Testis (tissue), 3 donors: ENCODE measurements around the gene EEF1A2. TPM values are rescaled to one million over a fixed set of nuclear protein-coding genes. Genes with fewer than 3 reads are reported as not detected.

Experiments used
- DNase-seq: peaks from one replicate; pipeline ENCODE4 v3.0.0-alpha.2; 2019
- H3K27ac ChIP-seq, 2 donors: fragments of 200-600 bp; sonication (generic); one replicate each; pipeline ENCODE4 v1.5.1; 2019
- H3K27me3 ChIP-seq: fragments of 200-600 bp; sonication (generic); one replicate; pipeline ENCODE4 v1.5.1; 2019
- H3K36me3 ChIP-seq: fragments of 200-600 bp; sonication (generic); one replicate; pipeline ENCODE4 v1.5.1; 2017; ENCODE audit warnings: low read depth; ENCODE audit errors: missing control alignments
- H3K4me1 ChIP-seq: fragments of 200-600 bp; sonication (generic); one replicate; pipeline ENCODE4 v1.5.1; 2019
- H3K4me3 ChIP-seq, 2 donors: fragments of 200-600 bp; sonication (generic); one replicate each; pipeline ENCODE4 v1.5.1; 2017 to 2019
- H3K9me3 ChIP-seq: fragments of 200-600 bp; sonication (generic); one replicate; pipeline ENCODE4 v1.5.1; 2017
- CTCF ChIP-seq, 3 experiments: fragments of 450-650 bp in 2 of 3; fragments of 200-600 bp in 1 of 3; sonication (generic) in 1 of 3; IDR thresholded peaks; one replicate each; pipeline ENCODE4 v1.5.1; 2016 to 2019; ENCODE audit warnings: antibody characterized with exemption in 3 of 3, mild to moderate bottlenecking in 2 of 3, moderate library complexity in 1 of 3
- POLR2A ChIP-seq: fragments of 450-650 bp; IDR thresholded peaks from one replicate; pipeline ENCODE4 v1.6.1; 2017; ENCODE audit warnings: antibody characterized with exemption, mild to moderate bottlenecking, moderate library complexity
- WGBS, 2 donors: methylation state at CpG; one replicate each; pipeline ENCODE4 v1.1.5; 2018; 5-methylcytosine and 5-hydroxymethylcytosine counted together
- intact Hi-C: fragments of 100-400 bp; cut with DNase I; formaldehyde crosslinking; loops from one replicate; pipeline ENCODE4 v1.15.1; 2023; ENCODE audit warnings: low total_unique reads
- polyA plus RNA-seq: library from polyadenylated mRNA; stranded (reverse); fragments of 350-450 nt; fragmentation: Illumina TruSeq; extraction: RNeasy Lipid Tissue Mini Kit (QIAGEN cat#74804); gene quantifications from one replicate; pipeline ENCODE4 v1.2.3, GENCODE V29; 2014; ENCODE audit warnings: low read depth, low replicate concordance; ENCODE audit not compliant: insufficient read depth
- total RNA-seq, 2 donors: library from RNA; depleted of rRNA; stranded (reverse); fragments of >200 nt; gene quantifications; one replicate each; pipeline ENCODE4 v1.2.3, GENCODE V29; 2016

The EEF1A2 gene
- total and polyA plus RNA-seq, 3 donors from 2014 or later, result 9.8 to 19.1 (median 15.9) TPM

GRCh38 chr20:63443606-63444395 lies 55.1 kb downstream of the EEF1A2 start:
- intact Hi-C loops, result no loop called here
- Histone ChIP-seq H3K27me3 (no peaks in the 10 kb centered on the region), H3K27ac (no peak overlapping the region), H3K4me1 (no peaks in the 10 kb centered on the region), H3K36me3 (no peaks in the 10 kb centered on the region), H3K4me3 (no peak overlapping the region), H3K9me3 (no peaks in the 10 kb centered on the region)
- DNase-seq, result no peak
- TF ChIP-seq CTCF (IDR thresholded peaks at IDR 0.05), result no peak
- no peak for TF ChIP-seq POLR2A
- 92 to 95% methylated on average over 20 to 25 of the region's 25 CpGs for WGBS, 2 donors

- WGBS, 2 donors, result 42 to 54% methylated on average over 6 to 11 of the region's 11 CpGs
- no peak for TF ChIP-seq POLR2A
- TF ChIP-seq CTCF (IDR thresholded peaks at IDR 0.05), result peak in 1 of 3 experiments; percentile 36
- Histone ChIP-seq H3K27ac (no peak overlapping the region), H3K4me3 (no peak overlapping the region), H3K27me3 (no peaks in the 10 kb centered on the region), H3K9me3 (no peaks in the 10 kb centered on the region), H3K36me3 (no peaks in the 10 kb centered on the region), H3K4me1 (no peaks in the 10 kb centered on the region)
- intact Hi-C loops, result no loop called here
- peak; percentile 74 for DNase-seq
Measured at GRCh38 chr20:63442100-63442493, 56.8 kb downstream of the EEF1A2 start.

GRCh38 chr20:63441136-63442099 lies 57.5 kb downstream of the EEF1A2 start:
- intact Hi-C loops, result no loop called here
- Histone ChIP-seq H3K9me3 (no peaks in the 10 kb centered on the region), H3K36me3 (no peaks in the 10 kb centered on the region), H3K27me3 (no peaks in the 10 kb centered on the region), H3K27ac (no peak overlapping the region), H3K4me3 (no peak overlapping the region), H3K4me1 (no peaks in the 10 kb centered on the region)
- no peak for DNase-seq
- TF ChIP-seq CTCF (IDR thresholded peaks at IDR 0.05) (no peak), POLR2A (no peak)
- WGBS, 2 donors, result 62 to 72% methylated on average over 15 to 22 of the region's 22 CpGs

- TF ChIP-seq POLR2A, result no peak
- TF ChIP-seq CTCF (IDR thresholded peaks at IDR 0.05), result no peak
- Histone ChIP-seq H3K36me3 (no peaks in the 10 kb centered on the region), H3K27me3 (no peaks in the 10 kb centered on the region), H3K27ac (no peak overlapping the region), H3K4me3 (no peak overlapping the region), H3K4me1 (no peaks in the 10 kb centered on the region), H3K9me3 (no peaks in the 10 kb centered on the region)
- intact Hi-C loops, result no loop called here
- no peak for DNase-seq
- 88 to 90% methylated on average over 18 to 26 of the region's 26 CpGs for WGBS, 2 donors
Measured at GRCh38 chr20:63440366-63440955, 58.4 kb downstream of the EEF1A2 start.
